Measurements from ENCODE around the gene SKIC8.
"Not testable (repeated sequence)": the region's sequence is repeated elsewhere in the genome, so short reads cannot be mapped to it uniquely, and the experiment has no call there.

The SKIC8 gene

GRCh38 chr15:78263351-78263781 lies 36.0 kb downstream of the SKIC8 start:
- TF ChIP-seq POLR2A (IDR thresholded peaks at IDR 0.05; ENCODE audit: low read depth, low read length) (no peak), TAF1 (IDR thresholded peaks at IDR 0.05; ENCODE audit: borderline replicate concordance, low read depth, low read length) (no peak), POLR2AphosphoS5 (IDR thresholded peaks at IDR 0.05; ENCODE audit: low read depth, low read length) (no peak)
- DNase-seq (ENCODE audit: insufficient read length) (no peak), FAIRE-seq (no peak)

GRCh38 chr15:78261062-78261461 lies 38.3 kb downstream of the SKIC8 start:
- DNase-seq (ENCODE audit: insufficient read length) = no peak
- FAIRE-seq = no peak
- no peak for TF ChIP-seq TAF1 (IDR thresholded peaks at IDR 0.05; ENCODE audit: borderline replicate concordance, low read depth, low read length)
- TF ChIP-seq POLR2A (IDR thresholded peaks at IDR 0.05; ENCODE audit: low read depth, low read length) = no peak
- no peak for TF ChIP-seq POLR2AphosphoS5 (IDR thresholded peaks at IDR 0.05; ENCODE audit: low read depth, low read length)

GRCh38 chr15:78260489-78260888 lies 38.9 kb downstream of the SKIC8 start:
- DNase-seq (ENCODE audit: insufficient read length) = no peak
- no peak for FAIRE-seq
- TF ChIP-seq POLR2A (IDR thresholded peaks at IDR 0.05; ENCODE audit: low read depth, low read length) = no peak
- TF ChIP-seq TAF1 (IDR thresholded peaks at IDR 0.05; ENCODE audit: borderline replicate concordance, low read depth, low read length) = no peak
- TF ChIP-seq POLR2AphosphoS5 (IDR thresholded peaks at IDR 0.05; ENCODE audit: low read depth, low read length) = no peak

GRCh38 chr15:78259232-78259631 lies 40.2 kb downstream of the SKIC8 start:
- TF ChIP-seq TAF1 (IDR thresholded peaks at IDR 0.05; ENCODE audit: borderline replicate concordance, low read depth, low read length) = no peak
- no peak for TF ChIP-seq POLR2AphosphoS5 (IDR thresholded peaks at IDR 0.05; ENCODE audit: low read depth, low read length)
- TF ChIP-seq POLR2A (IDR thresholded peaks at IDR 0.05; ENCODE audit: low read depth, low read length) = no peak
- FAIRE-seq (no peak), DNase-seq (ENCODE audit: insufficient read length) (no peak)

GRCh38 chr15:78257681-78258080 lies 41.7 kb downstream of the SKIC8 start:
- FAIRE-seq (no peak), DNase-seq (ENCODE audit: insufficient read length) (no peak)
- TF ChIP-seq TAF1 (IDR thresholded peaks at IDR 0.05; ENCODE audit: borderline replicate concordance, low read depth, low read length) = no peak
- TF ChIP-seq POLR2AphosphoS5 (IDR thresholded peaks at IDR 0.05; ENCODE audit: low read depth, low read length) = no peak
- TF ChIP-seq POLR2A (IDR thresholded peaks at IDR 0.05; ENCODE audit: low read depth, low read length) = no peak

- DNase-seq (ENCODE audit: insufficient read length) (no peak), FAIRE-seq (no peak)
- TF ChIP-seq TAF1 (IDR thresholded peaks at IDR 0.05; ENCODE audit: borderline replicate concordance, low read depth, low read length) = no peak
- TF ChIP-seq POLR2A (IDR thresholded peaks at IDR 0.05; ENCODE audit: low read depth, low read length) = no peak
- TF ChIP-seq POLR2AphosphoS5 (IDR thresholded peaks at IDR 0.05; ENCODE audit: low read depth, low read length) = no peak
Observed at GRCh38 chr15:78256044-78256437, 43.4 kb downstream of the SKIC8 start.

- no peak for FAIRE-seq
- DNase-seq (ENCODE audit: insufficient read length) = no peak
- TF ChIP-seq POLR2AphosphoS5 (IDR thresholded peaks at IDR 0.05; ENCODE audit: low read depth, low read length) (no peak), TAF1 (IDR thresholded peaks at IDR 0.05; ENCODE audit: borderline replicate concordance, low read depth, low read length) (no peak), POLR2A (IDR thresholded peaks at IDR 0.05; ENCODE audit: low read depth, low read length) (no peak)
Observed at GRCh38 chr15:78255421-78256043, 43.9 kb downstream of the SKIC8 start.

GRCh38 chr15:78251136-78251535 lies 48.3 kb downstream of the SKIC8 start:
- TF ChIP-seq POLR2AphosphoS5 (IDR thresholded peaks at IDR 0.05; ENCODE audit: low read depth, low read length) (no peak), POLR2A (IDR thresholded peaks at IDR 0.05; ENCODE audit: low read depth, low read length) (no peak), TAF1 (IDR thresholded peaks at IDR 0.05; ENCODE audit: borderline replicate concordance, low read depth, low read length) (no peak)
- no peak for DNase-seq (ENCODE audit: insufficient read length)
- FAIRE-seq = no peak

GRCh38 chr15:78249131-78249530 lies 50.3 kb downstream of the SKIC8 start:
- FAIRE-seq (no peak), DNase-seq (ENCODE audit: insufficient read length) (no peak)
- TF ChIP-seq POLR2A (IDR thresholded peaks at IDR 0.05; ENCODE audit: low read depth, low read length) = no peak
- TF ChIP-seq POLR2AphosphoS5 (IDR thresholded peaks at IDR 0.05; ENCODE audit: low read depth, low read length) = no peak
- TF ChIP-seq TAF1 (IDR thresholded peaks at IDR 0.05; ENCODE audit: borderline replicate concordance, low read depth, low read length) = no peak

- DNase-seq (ENCODE audit: insufficient read length) (no peak), FAIRE-seq (no peak)
Observed at GRCh38 chr15:78247911-78248310, 51.5 kb downstream of the SKIC8 start.

GRCh38 chr15:78245976-78246620 lies 53.3 kb downstream of the SKIC8 start:
- not testable (repeated sequence) for FAIRE-seq; DNase-seq (ENCODE audit: insufficient read length)

More at GRCh38 chr15:78247911-78248310, 51.5 kb downstream of the SKIC8 start:
- TF ChIP-seq TAF1 (IDR thresholded peaks at IDR 0.05; ENCODE audit: borderline replicate concordance, low read depth, low read length) = no peak
- TF ChIP-seq POLR2A (IDR thresholded peaks at IDR 0.05; ENCODE audit: low read depth, low read length) = no peak
- TF ChIP-seq POLR2AphosphoS5 (IDR thresholded peaks at IDR 0.05; ENCODE audit: low read depth, low read length) = no peak

GRCh38 chr15:78245392-78245791 lies 54.0 kb downstream of the SKIC8 start:
- FAIRE-seq; DNase-seq (ENCODE audit: insufficient read length): not testable (repeated sequence)

All from GM12892 (cell line).